Body of pancreas (tissue), 4 donors: ENCODE data around the gene RGP1.

Experiments used
- POLR2A ChIP-seq, 3 donors: fragments of 450-650 bp; IDR thresholded peaks; one replicate each; pipeline ENCODE4 v1.6.1; 2016; ENCODE audit warnings: antibody characterized with exemption in 3 of 3, mild to moderate bottlenecking in 2 of 3
- TF ChIP-seq, protein P1 (sequence below), 7 experiments: fragments of 450-650 bp in 4 of 7; fragments of 200-600 bp in 3 of 7; sonication (generic) in 3 of 7; IDR thresholded peaks; one replicate each; pipeline ENCODE4 v1.5.1; 2016 to 2019; ENCODE audit warnings: antibody characterized with exemption in 7 of 7

DNA sequence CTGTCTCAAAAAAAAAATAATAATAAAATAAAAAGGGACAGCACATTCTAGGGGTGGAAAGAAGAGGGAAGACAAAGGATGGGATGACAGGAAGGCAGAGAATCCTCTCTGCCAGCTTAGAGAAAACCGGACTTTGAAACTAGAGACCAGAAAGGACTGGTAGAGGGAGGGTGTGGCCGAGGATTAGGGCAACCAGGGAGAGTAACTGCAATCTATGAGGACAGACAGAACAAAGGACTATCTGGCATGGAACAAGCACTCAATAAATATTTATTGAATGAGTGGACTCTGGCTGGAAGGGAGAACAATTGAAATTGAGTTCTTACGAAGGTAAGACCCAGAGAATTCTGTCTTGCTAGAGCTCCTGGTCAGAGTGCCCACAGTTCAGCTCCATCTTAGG lies 2.5 kb upstream of the RGP1 start:
- TF ChIP-seq, protein P1, sequence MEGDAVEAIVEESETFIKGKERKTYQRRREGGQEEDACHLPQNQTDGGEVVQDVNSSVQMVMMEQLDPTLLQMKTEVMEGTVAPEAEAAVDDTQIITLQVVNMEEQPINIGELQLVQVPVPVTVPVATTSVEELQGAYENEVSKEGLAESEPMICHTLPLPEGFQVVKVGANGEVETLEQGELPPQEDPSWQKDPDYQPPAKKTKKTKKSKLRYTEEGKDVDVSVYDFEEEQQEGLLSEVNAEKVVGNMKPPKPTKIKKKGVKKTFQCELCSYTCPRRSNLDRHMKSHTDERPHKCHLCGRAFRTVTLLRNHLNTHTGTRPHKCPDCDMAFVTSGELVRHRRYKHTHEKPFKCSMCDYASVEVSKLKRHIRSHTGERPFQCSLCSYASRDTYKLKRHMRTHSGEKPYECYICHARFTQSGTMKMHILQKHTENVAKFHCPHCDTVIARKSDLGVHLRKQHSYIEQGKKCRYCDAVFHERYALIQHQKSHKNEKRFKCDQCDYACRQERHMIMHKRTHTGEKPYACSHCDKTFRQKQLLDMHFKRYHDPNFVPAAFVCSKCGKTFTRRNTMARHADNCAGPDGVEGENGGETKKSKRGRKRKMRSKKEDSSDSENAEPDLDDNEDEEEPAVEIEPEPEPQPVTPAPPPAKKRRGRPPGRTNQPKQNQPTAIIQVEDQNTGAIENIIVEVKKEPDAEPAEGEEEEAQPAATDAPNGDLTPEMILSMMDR (IDR thresholded peaks at IDR 0.05): no peak
- TF ChIP-seq POLR2A (IDR thresholded peaks at IDR 0.05): no peak
